PC-3 (cell line): ENCODE measurements around the gene OR10H5.
"Not testable (repeated sequence)": the region's sequence is repeated elsewhere in the genome, so short reads cannot be mapped to it uniquely, and the experiment has no call there.

Source experiments
- CTCF ChIP-seq: fragments of 300-600 bp; sonication (generic); conservative IDR thresholded peaks from 2 replicates; pipeline ENCODE4 v1.5.1; 2017; ENCODE audit warnings: antibody characterized with exemption, low read depth, mild to moderate bottlenecking, low read length
- EZH2 ChIP-seq: fragments of 300-600 bp; sonication (generic); IDR thresholded peaks from one replicate; pipeline ENCODE4 v1.6.1; 2017; ENCODE audit warnings: antibody characterized with exemption, mild to moderate bottlenecking, low read length; ENCODE audit not compliant: unreplicated experiment
- EZH2phosphoT487 ChIP-seq: fragments of 300-600 bp; sonication (generic); IDR thresholded peaks from 2 replicates; pipeline ENCODE4 v1.6.1; 2018; ENCODE audit warnings: mild to moderate bottlenecking, antibody characterized with exemption, low read length, borderline replicate concordance

- not testable (repeated sequence) for TF ChIP-seq CTCF, EZH2, EZH2phosphoT487
Observed at GRCh38 chr19:15794279-15794678, 6.8 kb downstream of the OR10H5 start.
